ENCODE measurements around the gene AGMAT. TPM values are rescaled to one million over a fixed set of nuclear protein-coding genes. Genes with fewer than 3 reads are reported as not detected.

Gene AGMAT
- total and polyA plus RNA-seq, 2 of the 4 experiments (the other 2 are of a cell fraction): 0.18 to 0.26 TPM

DNA sequence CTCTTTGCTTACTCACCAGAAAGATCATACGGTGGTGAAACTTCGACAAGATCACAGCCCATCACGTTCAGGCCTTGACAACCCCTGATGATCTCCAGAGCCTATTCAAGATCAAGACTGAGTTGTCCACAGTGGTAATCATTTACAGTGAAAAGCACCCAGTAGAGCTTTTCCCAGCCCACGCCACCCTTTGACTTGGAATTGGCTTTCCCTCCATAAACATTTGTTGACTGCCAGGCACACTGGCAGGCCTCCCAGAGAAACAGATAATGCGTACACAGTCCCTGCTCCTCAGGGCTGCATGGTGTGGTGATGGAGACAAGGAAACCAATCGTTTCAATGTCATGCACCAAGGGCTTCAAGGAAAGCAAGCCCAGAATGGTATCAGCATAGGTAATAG is 10.1 kb downstream of the AGMAT start:
- no peak overlapping the region for H3K4me2 ChIP-seq (ENCODE audit: low read depth, low read length)
- intact Hi-C loops (cut with micrococcal nuclease): no loop called here
- no peak overlapping the region for H3K4ac ChIP-seq (ENCODE audit: low read depth, low read length)
- no peak overlapping the region for H3K4me3 ChIP-seq (ENCODE audit: insufficient read depth, low read depth, low read length)
- H3K9me1 ChIP-seq (ENCODE audit: insufficient read depth, low read length): no peaks in the 10 kb centered on the region; the same call in 1 of the 2 replicates
- no peak overlapping the region for H3K18ac ChIP-seq (ENCODE audit: low read depth, low read length)
- no peak overlapping the region for H3K23ac ChIP-seq (ENCODE audit: low read depth, low read length)
- no peaks in the 10 kb centered on the region for H3K4me1 ChIP-seq (ENCODE audit: control insufficient read depth, insufficient read depth, low read length)
- no peak overlapping the region for H2BK15ac ChIP-seq (ENCODE audit: low read depth, low read length)
- H3K9ac ChIP-seq (ENCODE audit: low read depth, low read length): no peak overlapping the region
- ChIA-PET POLR2A (ENCODE audit: unreplicated experiment) (no interaction called here), CTCF (no interaction called here)
- H4K20me1 ChIP-seq (ENCODE audit: insufficient read depth, low read length): no peaks in the 10 kb centered on the region
- H3K27ac ChIP-seq (ENCODE audit: insufficient read depth, low read length): no peak overlapping the region
- dilution Hi-C loops (cut with HindIII; ENCODE audit: low sequenced_read_pairs, unreplicated experiment): no loop called here
- H3K14ac ChIP-seq (replicated peaks; ENCODE audit: low read depth, low read length): no peak overlapping the region
- no peak for DNase-seq
- in situ Hi-C loops (cut with MboI; ENCODE audit: low sequenced_read_pairs): no loop called here
- no peak overlapping the region for H4K91ac ChIP-seq (ENCODE audit: insufficient read depth, low read depth, low read length)
- no TSS peak for BruUV-seq (replicated peaks)
- no peak overlapping the region for H4K5ac ChIP-seq (ENCODE audit: low read depth, low read length)
- H2AK5ac ChIP-seq (ENCODE audit: low read depth, low read length): no peak overlapping the region
- TF ChIP-seq, protein P1, sequence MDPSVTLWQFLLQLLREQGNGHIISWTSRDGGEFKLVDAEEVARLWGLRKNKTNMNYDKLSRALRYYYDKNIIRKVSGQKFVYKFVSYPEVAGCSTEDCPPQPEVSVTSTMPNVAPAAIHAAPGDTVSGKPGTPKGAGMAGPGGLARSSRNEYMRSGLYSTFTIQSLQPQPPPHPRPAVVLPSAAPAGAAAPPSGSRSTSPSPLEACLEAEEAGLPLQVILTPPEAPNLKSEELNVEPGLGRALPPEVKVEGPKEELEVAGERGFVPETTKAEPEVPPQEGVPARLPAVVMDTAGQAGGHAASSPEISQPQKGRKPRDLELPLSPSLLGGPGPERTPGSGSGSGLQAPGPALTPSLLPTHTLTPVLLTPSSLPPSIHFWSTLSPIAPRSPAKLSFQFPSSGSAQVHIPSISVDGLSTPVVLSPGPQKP (IDR thresholded peaks at IDR 0.05; ENCODE audit: borderline replicate concordance, low read depth, low read length): no peak
- TF ChIP-seq MXI1 (IDR thresholded peaks at IDR 0.05; ENCODE audit: borderline replicate concordance, low read depth, low read length): no peak
- TF ChIP-seq RCOR1 (IDR thresholded peaks at IDR 0.05; ENCODE audit: insufficient replicate concordance, low read length): no peak
- no peak for TF ChIP-seq FOS (IDR thresholded peaks at IDR 0.05; ENCODE audit: low read depth, low read length)
- TF ChIP-seq, protein P2, sequence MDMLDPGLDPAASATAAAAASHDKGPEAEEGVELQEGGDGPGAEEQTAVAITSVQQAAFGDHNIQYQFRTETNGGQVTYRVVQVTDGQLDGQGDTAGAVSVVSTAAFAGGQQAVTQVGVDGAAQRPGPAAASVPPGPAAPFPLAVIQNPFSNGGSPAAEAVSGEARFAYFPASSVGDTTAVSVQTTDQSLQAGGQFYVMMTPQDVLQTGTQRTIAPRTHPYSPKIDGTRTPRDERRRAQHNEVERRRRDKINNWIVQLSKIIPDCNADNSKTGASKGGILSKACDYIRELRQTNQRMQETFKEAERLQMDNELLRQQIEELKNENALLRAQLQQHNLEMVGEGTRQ (IDR thresholded peaks at IDR 0.05; ENCODE audit: low read depth, low read length): no peak
- no peak for TF ChIP-seq BHLHE40 (IDR thresholded peaks at IDR 0.05; ENCODE audit: low read depth, low read length)
- TF ChIP-seq SMC3 (IDR thresholded peaks at IDR 0.05; ENCODE audit: low read depth, low read length): no peak
- no peak for TF ChIP-seq MAFK (IDR thresholded peaks at IDR 0.05; ENCODE audit: low read depth, low read length)
- no peak for TF ChIP-seq CHD1 (IDR thresholded peaks at IDR 0.05; ENCODE audit: low read depth, low read length)
- TF ChIP-seq, protein P3, sequence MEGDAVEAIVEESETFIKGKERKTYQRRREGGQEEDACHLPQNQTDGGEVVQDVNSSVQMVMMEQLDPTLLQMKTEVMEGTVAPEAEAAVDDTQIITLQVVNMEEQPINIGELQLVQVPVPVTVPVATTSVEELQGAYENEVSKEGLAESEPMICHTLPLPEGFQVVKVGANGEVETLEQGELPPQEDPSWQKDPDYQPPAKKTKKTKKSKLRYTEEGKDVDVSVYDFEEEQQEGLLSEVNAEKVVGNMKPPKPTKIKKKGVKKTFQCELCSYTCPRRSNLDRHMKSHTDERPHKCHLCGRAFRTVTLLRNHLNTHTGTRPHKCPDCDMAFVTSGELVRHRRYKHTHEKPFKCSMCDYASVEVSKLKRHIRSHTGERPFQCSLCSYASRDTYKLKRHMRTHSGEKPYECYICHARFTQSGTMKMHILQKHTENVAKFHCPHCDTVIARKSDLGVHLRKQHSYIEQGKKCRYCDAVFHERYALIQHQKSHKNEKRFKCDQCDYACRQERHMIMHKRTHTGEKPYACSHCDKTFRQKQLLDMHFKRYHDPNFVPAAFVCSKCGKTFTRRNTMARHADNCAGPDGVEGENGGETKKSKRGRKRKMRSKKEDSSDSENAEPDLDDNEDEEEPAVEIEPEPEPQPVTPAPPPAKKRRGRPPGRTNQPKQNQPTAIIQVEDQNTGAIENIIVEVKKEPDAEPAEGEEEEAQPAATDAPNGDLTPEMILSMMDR (conservative IDR thresholded peaks at IDR 0.05; ENCODE audit: low read depth, low read length): no peak
- TF ChIP-seq NFE2L2 (IDR thresholded peaks at IDR 0.05; ENCODE audit: low read depth, low read length): no peak
- TF ChIP-seq CEBPB (IDR thresholded peaks at IDR 0.05; ENCODE audit: low read depth, low read length): no peak
- TF ChIP-seq RAD21 (IDR thresholded peaks at IDR 0.05; ENCODE audit: low read length): no peak
- no peak overlapping the region for H2BK5ac ChIP-seq (ENCODE audit: low read depth, low read length, poor library complexity, severe bottlenecking)
- no peak overlapping the region for H2AK9ac ChIP-seq (replicated peaks; ENCODE audit: low read depth, low read length, poor library complexity)
- H2BK20ac ChIP-seq (ENCODE audit: low read depth, low read length): no peak overlapping the region
- H3K79me1 ChIP-seq (ENCODE audit: low read depth in 1 of 2, low read length in 2 of 2): no peaks in the 10 kb centered on the region
- H4K8ac ChIP-seq (ENCODE audit: low read depth in 2 of 2, low read length in 2 of 2): no peak overlapping the region
- no peak overlapping the region for H2AFZ ChIP-seq (replicated peaks; ENCODE audit: low read length, poor library complexity)
- no peaks in the 10 kb centered on the region for H3K27me3 ChIP-seq (ENCODE audit: control insufficient read depth, insufficient read depth, low read length)
- 60% methylated on average over 5 of the region's 6 CpGs; no CpG with 5 or more reads in 1 of the 2 experiments for WGBS, 2 experiments (ENCODE audit: extremely low coverage in 2 of 2, insufficient read length in 1 of 2)
- no peak overlapping the region for H2BK120ac ChIP-seq (ENCODE audit: low read depth, low read length)
- no peak overlapping the region for H3K56ac ChIP-seq (ENCODE audit: extremely low read depth, insufficient read depth, low read length)
- ATAC-seq (ENCODE audit: low read depth): no peak
- H3K36me3 ChIP-seq (ENCODE audit: control insufficient read depth, insufficient read depth, low read length): peaks cover 5% of the 10 kb centered on the region
- H3K9me3 ChIP-seq (ENCODE audit: control insufficient read depth, insufficient read depth, low read length): no peaks in the 10 kb centered on the region

All from IMR-90 (cell line).